Activated CD4-positive, alpha-beta T cell treated with anti-CD3 and anti-CD28 coated beads, Interleukin-2, Interleukin-4, amounts not matched to agents 100 ng/mL and 50 ng/mL, durations not matched to agents 16 hours and 8 hours (primary cell): ENCODE results near the gene WNK2.

Experiments
- DNase-seq: peaks from one replicate; pipeline ENCODE4 v3.0.0-alpha.2; 2020; ENCODE audit warnings: low spot score

Gene WNK2

DNA sequence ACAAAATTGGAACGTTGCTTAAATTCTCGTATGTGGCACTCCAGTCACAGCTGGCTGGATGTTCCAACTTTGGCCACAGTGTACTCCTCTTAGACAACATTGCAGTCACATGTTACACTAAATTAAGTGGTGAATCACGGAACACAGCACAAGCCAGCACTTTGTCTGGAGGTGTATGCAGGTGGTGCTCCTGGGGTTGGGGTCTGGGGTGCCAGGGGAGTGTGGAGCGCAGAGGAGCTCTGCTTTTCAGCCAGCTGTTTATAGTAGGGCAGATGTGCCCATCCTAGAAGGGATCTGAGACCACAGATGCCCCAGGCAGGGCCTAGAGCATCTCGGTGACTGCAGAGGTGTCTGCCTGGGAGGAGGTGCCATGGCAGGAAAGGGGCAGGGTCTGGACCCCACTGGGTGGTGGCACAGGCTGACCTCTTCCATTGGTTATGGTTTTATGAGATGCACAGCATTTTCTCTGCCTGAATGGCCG is 82.6 kb downstream of the WNK2 start:
- DNase-seq, result no peak

DNA sequence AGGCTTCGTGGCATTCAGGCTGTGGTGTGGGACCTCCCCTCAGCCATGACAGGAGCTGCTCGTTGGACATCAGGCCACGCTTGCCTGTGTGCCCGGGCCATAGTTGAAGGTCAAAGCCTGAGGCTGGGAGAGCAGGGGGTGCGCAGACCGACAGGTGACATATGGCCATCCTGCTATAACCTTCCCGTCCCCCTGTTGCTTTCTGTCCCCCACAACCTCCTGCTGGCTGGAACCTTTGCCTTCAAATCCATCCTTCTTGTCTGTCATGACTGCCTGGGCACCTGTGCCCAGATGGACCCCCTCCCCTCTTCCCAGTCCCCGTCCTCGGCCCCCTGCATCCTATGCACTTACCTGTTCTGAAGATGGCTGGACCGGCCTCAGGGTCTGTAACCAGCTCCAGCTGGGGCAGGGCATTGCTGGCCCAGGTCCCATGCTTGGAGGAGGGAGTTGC is 83.2 kb downstream of the WNK2 start:
- DNase-seq, result no peak

- no peak for DNase-seq
Observed at GRCh38 chr9:93267681-93268505, 84.0 kb downstream of the WNK2 start.

DNA sequence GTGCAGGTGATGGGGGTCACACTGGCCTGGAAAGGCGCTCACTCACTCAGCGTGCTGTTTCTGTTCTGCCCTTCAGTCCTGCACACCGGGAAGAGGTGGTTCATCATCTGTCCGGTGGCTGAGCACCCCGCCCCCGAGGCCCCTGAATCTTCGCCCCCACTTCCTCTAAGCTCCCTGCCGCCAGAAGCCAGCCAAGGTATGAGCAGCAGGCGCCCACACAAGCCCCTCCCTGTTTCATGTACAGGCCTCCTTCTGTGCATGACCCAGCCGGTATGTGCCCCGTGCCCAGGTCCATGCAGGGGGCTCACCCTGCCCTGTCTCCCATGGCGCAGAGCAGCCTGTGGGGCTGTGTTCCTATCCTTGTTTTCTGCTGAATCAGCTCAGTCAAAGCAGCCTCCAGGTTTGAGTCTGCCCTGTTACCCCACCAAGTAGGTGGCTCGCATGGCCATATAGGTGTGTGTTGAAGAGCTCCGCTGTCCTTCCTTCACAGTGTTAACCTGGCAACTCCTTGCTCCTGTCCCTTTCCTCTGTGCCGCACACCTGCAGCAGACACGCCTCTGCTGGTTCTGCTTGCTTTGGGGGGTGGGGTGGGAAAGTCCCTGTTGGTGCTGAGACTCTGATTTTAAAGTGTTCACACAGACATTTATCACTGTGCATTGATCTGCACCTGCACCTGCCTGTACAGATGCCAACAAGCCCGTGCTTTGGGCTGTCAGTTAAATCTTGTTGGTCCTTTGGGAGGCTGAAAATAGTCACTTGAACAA is 84.8 kb downstream of the WNK2 start:
- DNase-seq, result no peak

DNA sequence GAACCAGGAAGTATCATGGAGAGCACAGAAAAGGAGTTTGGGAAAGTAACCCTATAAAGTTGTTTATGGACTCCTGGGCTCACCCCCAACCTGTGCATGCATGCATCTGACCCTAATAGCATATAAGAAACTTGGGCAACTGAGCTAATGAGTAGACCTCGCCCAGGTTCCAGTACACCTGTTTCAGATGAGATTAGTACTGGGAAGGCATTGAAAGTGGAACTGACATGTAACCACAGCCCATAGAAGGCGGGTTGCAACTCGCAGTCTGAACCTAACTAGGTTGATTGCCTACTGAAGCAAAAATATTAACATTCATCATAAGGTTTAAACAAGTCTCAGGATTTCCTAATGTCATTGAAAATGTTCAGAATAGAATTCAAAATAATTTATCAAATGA is 87.0 kb downstream of the WNK2 start:
- no peak for DNase-seq

DNA sequence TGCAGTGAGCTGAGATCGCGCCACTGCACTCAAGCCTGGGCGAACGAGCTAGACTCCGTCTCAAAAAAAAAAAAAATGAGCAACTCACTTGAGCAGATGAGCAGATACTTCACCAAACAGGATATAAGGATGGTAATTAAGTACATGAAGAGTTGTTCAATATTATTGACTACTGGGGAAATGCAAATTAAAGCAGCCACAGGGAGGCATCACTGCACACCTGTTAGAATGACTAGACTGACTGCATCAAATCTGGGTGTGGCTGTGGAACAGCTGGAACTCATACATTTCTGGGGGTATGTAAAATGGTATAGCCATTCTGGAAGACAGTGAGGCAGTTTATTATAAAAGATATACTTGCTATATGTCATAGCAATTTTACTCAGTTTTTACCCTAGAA is 93.0 kb downstream of the WNK2 start:
- DNase-seq, result no peak

DNA sequence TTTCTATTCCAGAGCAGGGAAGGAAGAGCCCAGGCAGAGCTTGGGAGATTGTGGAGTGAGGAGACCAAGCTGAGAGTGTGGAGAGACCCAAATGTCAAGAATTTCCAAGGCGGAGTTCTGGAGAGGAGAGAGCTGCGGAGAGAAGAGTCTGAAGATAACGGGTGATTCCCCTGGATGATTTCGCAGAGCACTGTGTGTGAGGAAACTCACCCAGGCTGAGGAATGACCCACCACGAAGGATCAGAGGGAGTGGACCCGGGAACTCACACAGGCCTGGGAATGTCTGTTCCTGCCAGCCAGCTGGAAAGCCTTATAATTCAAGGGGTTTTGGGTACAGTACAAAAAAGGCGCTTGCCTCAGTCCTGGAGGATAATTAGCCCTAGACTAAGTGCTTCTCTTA is 94.2 kb downstream of the WNK2 start:
- no peak for DNase-seq

- DNase-seq, result no peak
Observed at GRCh38 chr9:93280661-93281259, 96.8 kb downstream of the WNK2 start.

DNA sequence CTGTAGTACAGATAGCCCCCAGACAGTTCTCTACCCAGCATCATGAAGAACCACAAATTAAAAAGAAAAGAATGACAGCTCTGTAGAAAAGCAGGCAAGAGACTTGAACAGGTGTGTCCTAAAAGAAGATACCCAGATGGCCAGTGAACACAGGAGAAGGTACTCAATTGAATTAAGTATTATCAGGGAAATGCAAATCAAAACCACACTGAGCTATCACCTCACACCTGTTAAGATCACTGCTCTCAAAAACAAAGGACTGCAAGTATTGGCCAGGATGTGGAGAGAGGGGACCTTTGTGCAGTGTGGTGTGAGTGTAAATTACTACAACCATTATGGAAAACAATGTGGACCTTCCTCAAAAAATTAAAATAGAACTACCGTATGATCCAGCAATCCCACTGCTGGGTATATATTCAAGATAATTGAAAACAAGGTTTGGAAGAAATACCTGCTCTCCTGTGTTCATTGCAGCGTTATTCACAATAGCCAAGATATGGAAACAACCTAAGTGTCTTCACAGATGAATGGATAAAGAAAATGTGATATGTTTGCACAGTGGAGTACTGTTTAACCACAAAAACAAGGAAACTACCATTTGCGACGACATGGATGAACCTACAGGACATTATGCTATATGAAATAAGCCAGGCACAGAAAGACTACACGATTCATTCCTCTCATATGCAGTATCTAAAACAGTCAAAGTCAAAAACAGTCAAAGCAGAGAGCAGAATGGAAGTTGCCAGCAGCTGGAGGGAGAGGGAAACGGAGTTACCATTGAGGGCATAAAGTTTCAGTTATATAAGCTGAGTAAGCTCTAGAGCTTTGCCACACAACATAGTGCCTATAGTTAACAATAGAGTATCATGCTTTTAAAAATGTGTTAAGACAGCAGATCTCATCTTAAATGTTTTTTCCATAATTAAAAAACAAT is 102.6 kb downstream of the WNK2 start:
- no peak for DNase-seq

GRCh38 chr9:93287189-93287552 is 103.2 kb downstream of the WNK2 start:
- no peak for DNase-seq

- DNase-seq, result no peak
Observed at GRCh38 chr9:93287593-93287992, 103.7 kb downstream of the WNK2 start.

- no peak for DNase-seq
Observed at GRCh38 chr9:93288341-93288740, 104.4 kb downstream of the WNK2 start.

DNA sequence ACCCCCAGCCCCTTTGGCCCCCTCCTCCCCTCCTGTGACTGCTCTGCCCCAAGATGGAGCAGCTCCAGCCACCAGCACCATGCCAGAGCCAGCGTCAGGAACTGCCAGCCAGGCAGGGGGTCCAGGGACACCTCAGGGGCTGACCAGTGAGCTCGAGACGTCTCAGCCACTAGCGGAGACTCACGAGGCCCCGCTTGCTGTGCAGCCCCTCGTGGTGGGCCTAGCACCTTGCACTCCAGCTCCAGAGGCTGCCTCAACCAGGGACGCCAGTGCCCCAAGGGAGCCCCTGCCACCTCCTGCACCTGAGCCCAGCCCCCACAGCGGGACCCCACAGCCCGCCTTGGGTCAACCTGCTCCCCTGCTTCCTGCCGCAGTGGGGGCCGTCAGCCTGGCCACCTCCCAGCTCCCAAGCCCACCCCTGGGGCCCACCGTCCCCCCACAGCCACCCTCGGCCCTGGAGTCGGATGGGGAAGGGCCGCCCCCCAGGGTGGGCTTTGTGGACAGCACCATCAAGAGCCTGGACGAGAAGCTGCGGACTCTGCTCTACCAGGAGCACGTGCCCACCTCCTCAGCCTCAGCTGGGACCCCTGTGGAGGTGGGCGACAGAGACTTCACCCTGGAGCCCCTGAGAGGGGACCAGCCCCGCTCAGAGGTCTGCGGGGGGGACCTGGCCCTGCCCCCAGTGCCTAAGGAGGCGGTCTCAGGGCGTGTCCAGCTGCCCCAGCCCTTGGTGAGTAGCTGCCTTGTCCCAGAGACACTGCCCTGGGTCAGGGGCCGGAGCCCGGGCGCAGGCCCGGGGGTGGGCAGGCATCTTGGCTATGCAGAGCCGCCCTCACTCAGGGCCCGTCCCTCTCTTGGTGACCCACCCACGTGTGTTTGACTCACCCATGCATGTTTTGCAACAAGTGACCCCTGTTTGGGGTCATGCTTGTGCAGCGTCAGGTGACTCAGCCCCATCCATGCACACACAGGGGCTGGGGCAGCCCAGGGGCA is 105.2 kb downstream of the WNK2 start:
- DNase-seq, result no peak

DNA sequence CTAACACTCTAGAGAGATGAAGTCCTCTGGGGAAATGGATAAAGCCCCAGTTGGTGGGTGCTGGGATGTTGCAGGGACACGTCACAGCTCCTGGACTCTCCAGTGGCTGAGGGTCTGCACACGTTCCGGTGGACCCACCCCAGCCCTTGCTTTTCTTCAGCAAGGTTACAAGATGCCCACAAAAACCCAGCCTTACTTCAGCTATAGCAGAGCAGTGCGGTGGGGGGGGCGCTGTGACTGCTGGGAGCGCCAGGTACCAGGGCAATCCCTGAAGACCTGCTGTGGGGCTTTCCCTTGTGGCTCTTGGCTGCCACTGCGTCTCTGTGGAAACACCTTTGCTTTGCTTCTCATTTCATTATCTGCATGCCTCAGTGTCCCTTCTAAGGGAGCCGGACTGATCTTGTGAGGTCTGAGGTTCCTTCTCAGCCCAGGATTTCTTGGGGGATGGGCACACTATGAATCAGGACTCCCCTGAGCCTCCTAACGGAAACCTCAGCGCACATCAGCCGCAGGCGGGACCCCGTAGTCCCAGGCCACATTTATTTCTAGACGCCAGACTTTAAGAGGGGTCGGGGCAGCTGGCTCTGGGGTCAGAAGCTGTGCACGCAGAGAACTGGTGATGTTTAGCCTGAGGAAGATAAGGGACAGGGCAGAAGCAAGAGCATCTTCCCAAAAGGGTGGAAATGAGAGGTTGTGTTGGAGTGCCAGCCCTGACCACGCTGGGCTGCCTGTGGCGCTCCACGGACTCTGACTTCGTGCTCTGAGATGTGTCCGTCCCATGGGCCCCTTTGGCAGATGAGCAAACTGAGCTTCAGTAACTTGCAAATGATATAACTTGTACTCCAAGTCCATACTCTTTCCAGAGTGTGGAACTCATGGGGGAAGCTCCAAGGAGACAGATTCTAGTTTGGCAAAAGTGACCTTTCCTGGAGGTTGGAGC is 106.8 kb downstream of the WNK2 start:
- DNase-seq, result no peak

DNA sequence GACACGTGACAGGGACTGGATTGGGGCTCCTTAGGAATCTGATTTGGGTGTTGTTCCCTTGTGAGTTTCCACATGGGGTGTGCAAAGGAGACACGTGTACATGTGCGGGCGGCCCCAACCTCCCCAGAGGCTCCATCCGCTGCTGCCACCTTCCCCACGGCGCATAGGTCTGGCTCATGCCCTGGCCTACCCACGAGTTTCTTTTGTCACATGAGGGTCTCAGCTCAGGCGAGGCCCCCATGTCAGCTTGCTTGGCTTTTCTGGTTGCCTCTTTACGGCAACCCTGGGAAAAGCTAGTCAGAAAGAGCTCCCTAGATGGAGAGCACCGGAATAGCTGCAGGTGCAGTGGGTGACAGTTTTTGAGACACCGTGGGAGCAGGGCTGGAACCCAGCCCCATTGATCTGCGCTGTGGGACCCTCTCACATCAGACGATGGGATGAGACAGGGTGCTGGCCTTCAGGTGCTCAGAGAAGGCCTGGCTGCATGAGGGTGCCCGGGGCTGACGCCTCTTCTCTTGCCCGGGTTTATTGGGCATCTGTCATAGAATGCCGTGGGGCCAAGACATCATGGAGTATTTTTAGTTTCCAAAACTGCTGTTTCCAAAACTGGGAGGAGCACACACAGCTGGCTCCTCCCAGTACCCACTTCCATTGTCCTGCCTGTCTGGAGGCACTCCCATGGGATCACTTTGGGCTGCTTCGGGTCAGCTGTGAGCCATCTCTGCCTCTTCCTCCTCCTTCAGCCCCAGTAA is 107.8 kb downstream of the WNK2 start:
- DNase-seq, result no peak

GRCh38 chr9:93292288-93292615 is 108.3 kb downstream of the WNK2 start:
- no peak for DNase-seq

GRCh38 chr9:93292664-93293328 is 108.9 kb downstream of the WNK2 start:
- no peak for DNase-seq

- DNase-seq, result no peak
Observed at GRCh38 chr9:93294011-93294410, 110.1 kb downstream of the WNK2 start.
